Loucy (cell line): Measurements from ENCODE around the gene WFDC8.

ENCODE experiments used
- H2AFZ ChIP-seq: fragments of 200-600 bp; sonication (generic); 2 replicates; pipeline ENCODE4 v1.6.0; 2016; ENCODE audit warnings: antibody characterized with exemption, mild to moderate bottlenecking, low read length, moderate library complexity
- H3F3A ChIP-seq: fragments of 200-600 bp; 2 replicates; pipeline ENCODE4 v1.6.0; 2016; ENCODE audit warnings: antibody characterized with exemption, low read depth, mild to moderate bottlenecking
- H3K27me3 ChIP-seq: fragments of 200-600 bp; sonication (generic); 2 replicates; pipeline ENCODE4 v1.6.1; 2014; ENCODE audit warnings: low read length, mild to moderate bottlenecking; ENCODE audit not compliant: insufficient read depth, poor library complexity, severe bottlenecking
- H3K36me3 ChIP-seq: fragments of 200-600 bp; sonication (generic); 2 replicates; pipeline ENCODE4 v1.6.1; 2016; ENCODE audit warnings: low read length; ENCODE audit not compliant: insufficient read depth
- H3K4me1 ChIP-seq: fragments of 200-600 bp; sonication (generic); 2 replicates; pipeline ENCODE4 v1.5.1; 2014; ENCODE audit warnings: low read length, mild to moderate bottlenecking; ENCODE audit not compliant: insufficient read depth, poor library complexity, severe bottlenecking
- H3K4me2 ChIP-seq: fragments of 200-600 bp; sonication (generic); 2 replicates; pipeline ENCODE4 v1.6.0; 2014; ENCODE audit warnings: antibody characterized with exemption, low read length, low read depth, mild to moderate bottlenecking; ENCODE audit not compliant: poor library complexity, severe bottlenecking
- H3K4me3 ChIP-seq: fragments of 200-600 bp; sonication (generic); 2 replicates; pipeline ENCODE4 v1.5.1; 2014; ENCODE audit warnings: low read length, mild to moderate bottlenecking, mixed read lengths; ENCODE audit not compliant: poor library complexity, severe bottlenecking
- H3K79me2 ChIP-seq: fragments of 200-600 bp; sonication (generic); 2 replicates; pipeline ENCODE4 v1.6.1; 2014; ENCODE audit warnings: low read length; ENCODE audit not compliant: insufficient read depth
- H3K9ac ChIP-seq: fragments of 200-600 bp; sonication (generic); 2 replicates; pipeline ENCODE4 v1.6.0; 2014; ENCODE audit warnings: mild to moderate bottlenecking, low read depth, low read length, moderate library complexity; ENCODE audit not compliant: poor library complexity, severe bottlenecking
- H3K9me2 ChIP-seq: fragments of 200-600 bp; sonication (generic); replicated peaks from 2 replicates; pipeline ENCODE4 v1.6.1; 2016; ENCODE audit warnings: low read depth, low read length, mixed read lengths
- H3K9me3 ChIP-seq: fragments of 200-600 bp; sonication (generic); 2 replicates; pipeline ENCODE4 v1.6.1; 2014; ENCODE audit warnings: mild to moderate bottlenecking, antibody characterized with exemption, low read length, low read depth; ENCODE audit not compliant: insufficient read depth
- H4K20me1 ChIP-seq: fragments of 200-600 bp; sonication (generic); 2 replicates; pipeline ENCODE4 v1.6.0; 2014; ENCODE audit warnings: antibody characterized with exemption, low read length, mild to moderate bottlenecking; ENCODE audit not compliant: insufficient read depth, poor library complexity, severe bottlenecking
- EZH2phosphoT487 ChIP-seq: fragments of 200-600 bp; IDR thresholded peaks from 2 replicates; pipeline ENCODE4 v1.6.1; 2018; ENCODE audit warnings: antibody characterized with exemption, mild to moderate bottlenecking, moderate library complexity, borderline replicate concordance
- TF ChIP-seq, protein P1 (sequence below): fragments of 200-600 bp; sonication (generic); conservative IDR thresholded peaks from 2 replicates; pipeline ENCODE4 v1.5.1; 2014; ENCODE audit warnings: mild to moderate bottlenecking, antibody characterized with exemption, low read length

WFDC8 gene

DNA sequence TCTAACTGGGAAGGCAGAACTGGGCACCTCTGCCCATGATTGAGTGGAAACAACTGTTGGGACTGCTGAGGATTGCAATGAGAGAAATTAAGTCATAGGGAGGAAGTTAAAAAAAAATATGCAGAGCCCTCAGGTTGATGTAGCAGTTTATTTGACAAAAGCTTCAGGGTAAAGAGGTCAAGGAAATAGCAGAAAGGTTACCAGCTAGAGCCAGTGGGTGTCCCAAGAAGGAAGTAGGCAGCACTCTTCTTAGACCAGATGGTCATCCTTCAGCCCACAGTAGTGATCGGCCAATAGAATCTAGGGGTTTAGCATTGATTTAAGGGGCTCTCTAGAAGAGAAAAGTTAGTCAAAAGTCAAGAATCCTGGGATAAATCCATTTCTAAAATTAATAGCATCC, 28.7 kb upstream of the WFDC8 start:
- H3K9me3 ChIP-seq: 0 out of 2 replicates have a peak, but pooled peaks cover 7% of the 10 kb centered on the region
- no peaks in the 10 kb centered on the region for H3K79me2 ChIP-seq
- H3K36me3 ChIP-seq: no peaks in the 10 kb centered on the region
- no peak overlapping the region for H2AFZ ChIP-seq
- no peaks in the 10 kb centered on the region for H3F3A ChIP-seq
- H3K4me3 ChIP-seq: no peak overlapping the region
- H3K9me2 ChIP-seq: no peaks in the 10 kb centered on the region
- H4K20me1 ChIP-seq: no peaks in the 10 kb centered on the region
- no peak overlapping the region for H3K9ac ChIP-seq
- TF ChIP-seq EZH2phosphoT487: no peak
- TF ChIP-seq, protein P1, sequence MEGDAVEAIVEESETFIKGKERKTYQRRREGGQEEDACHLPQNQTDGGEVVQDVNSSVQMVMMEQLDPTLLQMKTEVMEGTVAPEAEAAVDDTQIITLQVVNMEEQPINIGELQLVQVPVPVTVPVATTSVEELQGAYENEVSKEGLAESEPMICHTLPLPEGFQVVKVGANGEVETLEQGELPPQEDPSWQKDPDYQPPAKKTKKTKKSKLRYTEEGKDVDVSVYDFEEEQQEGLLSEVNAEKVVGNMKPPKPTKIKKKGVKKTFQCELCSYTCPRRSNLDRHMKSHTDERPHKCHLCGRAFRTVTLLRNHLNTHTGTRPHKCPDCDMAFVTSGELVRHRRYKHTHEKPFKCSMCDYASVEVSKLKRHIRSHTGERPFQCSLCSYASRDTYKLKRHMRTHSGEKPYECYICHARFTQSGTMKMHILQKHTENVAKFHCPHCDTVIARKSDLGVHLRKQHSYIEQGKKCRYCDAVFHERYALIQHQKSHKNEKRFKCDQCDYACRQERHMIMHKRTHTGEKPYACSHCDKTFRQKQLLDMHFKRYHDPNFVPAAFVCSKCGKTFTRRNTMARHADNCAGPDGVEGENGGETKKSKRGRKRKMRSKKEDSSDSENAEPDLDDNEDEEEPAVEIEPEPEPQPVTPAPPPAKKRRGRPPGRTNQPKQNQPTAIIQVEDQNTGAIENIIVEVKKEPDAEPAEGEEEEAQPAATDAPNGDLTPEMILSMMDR: no peak
- no peak overlapping the region for H3K4me2 ChIP-seq
- H3K27me3 ChIP-seq: no peaks in the 10 kb centered on the region
- no peaks in the 10 kb centered on the region for H3K4me1 ChIP-seq

DNA sequence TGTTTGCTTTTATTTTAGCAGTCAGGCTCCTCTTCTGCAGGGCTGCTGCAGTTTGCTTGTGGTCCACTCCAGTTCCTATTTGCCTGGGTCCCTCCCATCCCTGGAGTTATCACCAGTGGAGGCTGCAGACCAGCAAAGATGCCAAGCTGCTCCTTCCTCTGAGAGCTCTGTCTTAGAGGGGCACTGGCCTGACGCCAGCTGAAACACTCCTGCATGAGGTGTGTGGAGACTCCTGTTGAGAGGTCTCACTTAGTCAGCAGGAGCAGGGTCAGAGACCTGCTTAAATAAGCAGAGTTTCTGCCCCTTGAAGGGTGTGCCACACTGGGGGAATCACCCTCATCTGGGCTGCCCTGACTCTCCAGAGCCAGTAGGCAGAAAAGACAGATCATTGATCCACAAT, 16.2 kb upstream of the WFDC8 start:
- Histone ChIP-seq H3K4me3 (no peak overlapping the region), H4K20me1 (no peaks in the 10 kb centered on the region), H3K9ac (no peak overlapping the region), H3K79me2 (no peaks in the 10 kb centered on the region), H3K4me1 (no peaks in the 10 kb centered on the region), H3K27me3 (no peaks in the 10 kb centered on the region), H2AFZ (no peak overlapping the region), H3K4me2 (no peak overlapping the region), H3F3A (no peaks in the 10 kb centered on the region), H3K36me3 (no peaks in the 10 kb centered on the region), H3K9me2 (no peaks in the 10 kb centered on the region), H3K9me3 (no peaks in the 10 kb centered on the region)
- no peak for TF ChIP-seq EZH2phosphoT487
- TF ChIP-seq, protein P1: no peak

DNA sequence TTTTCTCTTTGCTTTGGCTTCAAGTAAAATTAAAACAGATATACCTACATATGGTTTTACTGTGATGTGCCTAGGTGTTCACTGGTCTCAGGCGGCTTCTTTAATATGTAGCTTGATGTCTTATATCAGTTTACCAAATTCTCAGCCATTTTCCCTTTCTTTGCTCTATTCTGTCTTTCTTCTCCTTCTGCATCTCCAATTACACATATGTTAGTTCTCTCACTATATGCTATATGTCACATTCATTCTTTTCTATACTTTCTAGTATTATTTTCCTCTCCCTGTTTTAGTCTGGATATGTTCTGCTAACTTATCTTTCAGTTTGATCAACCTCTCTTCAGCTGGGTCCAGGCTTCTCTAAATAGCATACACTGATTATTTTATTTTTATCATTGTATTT, 14.4 kb upstream of the WFDC8 start:
- no peaks in the 10 kb centered on the region for H3K9me3 ChIP-seq
- no peaks in the 10 kb centered on the region for H4K20me1 ChIP-seq
- no peaks in the 10 kb centered on the region for H3F3A ChIP-seq
- TF ChIP-seq, protein P1: no peak
- TF ChIP-seq EZH2phosphoT487: no peak
- H2AFZ ChIP-seq: no peak overlapping the region
- H3K79me2 ChIP-seq: no peaks in the 10 kb centered on the region
- H3K9ac ChIP-seq: no peak overlapping the region
- no peaks in the 10 kb centered on the region for H3K9me2 ChIP-seq
- no peak overlapping the region for H3K4me2 ChIP-seq
- H3K27me3 ChIP-seq: no peaks in the 10 kb centered on the region
- no peak overlapping the region for H3K4me3 ChIP-seq
- no peaks in the 10 kb centered on the region for H3K4me1 ChIP-seq
- no peaks in the 10 kb centered on the region for H3K36me3 ChIP-seq
